HG02610 (cell line): ENCODE measurements around the gene GRM4.
"Not testable (repeated sequence)": the region's sequence is repeated elsewhere in the genome, so short reads cannot be mapped to it uniquely, and the experiment has no call there.

ENCODE experiments used
- ATAC-seq: cut with Tn5 transposase; IDR thresholded peaks from one replicate; pipeline ENCODE4 v1.9.1; 2021; ENCODE audit warnings: mild to moderate bottlenecking, moderate library complexity; ENCODE audit not compliant: unreplicated experiment

GRM4 gene

DNA sequence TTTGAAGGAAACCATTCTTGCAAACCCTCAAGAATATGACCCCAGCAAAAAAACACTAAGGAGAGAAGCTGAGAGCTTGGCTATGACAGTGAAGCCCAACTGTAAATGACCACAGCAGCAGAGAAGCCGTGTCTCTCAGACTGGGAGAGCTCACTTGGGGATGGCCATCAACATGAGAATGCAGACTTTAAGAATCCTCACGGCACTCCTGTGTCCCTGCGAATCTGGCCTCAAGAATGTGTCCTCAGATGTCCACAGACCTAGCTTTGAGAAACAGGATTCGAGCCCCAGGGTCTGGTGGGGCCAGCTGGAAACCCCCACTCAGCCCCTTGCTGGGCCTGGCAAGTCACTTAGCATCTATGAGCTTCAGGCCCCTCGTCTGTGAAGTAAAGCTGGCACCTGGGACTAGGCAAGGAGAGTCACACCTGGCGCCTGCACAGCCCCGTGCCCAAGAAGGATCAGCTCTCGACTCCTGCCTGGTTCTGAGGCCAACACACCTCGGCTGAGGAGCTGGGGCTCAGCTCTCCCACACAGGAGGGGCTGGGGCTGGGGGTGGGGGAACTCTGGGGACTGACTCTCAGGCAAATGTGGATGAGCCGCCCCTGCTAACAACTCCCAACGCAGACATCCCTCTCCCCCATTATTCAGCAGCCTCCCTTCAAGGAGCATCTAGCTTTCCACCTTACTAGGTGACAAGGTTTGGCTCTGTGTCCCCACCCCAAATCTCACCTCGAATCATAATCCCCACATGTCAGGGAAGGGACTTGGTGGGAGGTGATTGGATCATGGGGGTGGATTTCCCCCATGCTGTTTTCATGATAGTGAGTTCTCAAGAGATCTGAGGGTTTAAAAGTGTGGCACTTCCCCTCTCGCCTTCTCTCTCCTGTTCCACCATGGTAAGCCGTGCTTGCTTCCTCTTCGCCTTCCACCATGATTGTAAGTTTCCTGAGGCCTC, 97.7 kb downstream of the GRM4 start:
- ATAC-seq = no peak

DNA sequence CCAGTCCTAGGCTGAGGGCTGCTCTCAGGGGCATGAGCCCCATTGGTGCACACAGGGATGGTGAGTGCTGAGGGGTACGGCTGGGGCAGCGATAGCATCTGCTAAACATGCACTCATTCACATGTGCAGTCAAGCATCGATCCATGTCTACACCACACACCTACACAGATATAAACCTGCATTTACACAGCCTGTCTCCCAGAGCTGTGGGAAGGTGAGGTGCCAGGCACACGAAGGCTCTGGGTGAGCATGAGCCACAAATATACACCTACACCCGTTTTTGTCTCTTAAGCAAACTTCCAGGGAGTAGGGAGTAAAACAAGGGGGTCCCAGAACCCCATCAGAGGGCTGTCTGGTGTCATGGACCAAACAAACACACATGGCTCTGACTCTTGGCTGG, 99.3 kb downstream of the GRM4 start:
- ATAC-seq = no peak

DNA sequence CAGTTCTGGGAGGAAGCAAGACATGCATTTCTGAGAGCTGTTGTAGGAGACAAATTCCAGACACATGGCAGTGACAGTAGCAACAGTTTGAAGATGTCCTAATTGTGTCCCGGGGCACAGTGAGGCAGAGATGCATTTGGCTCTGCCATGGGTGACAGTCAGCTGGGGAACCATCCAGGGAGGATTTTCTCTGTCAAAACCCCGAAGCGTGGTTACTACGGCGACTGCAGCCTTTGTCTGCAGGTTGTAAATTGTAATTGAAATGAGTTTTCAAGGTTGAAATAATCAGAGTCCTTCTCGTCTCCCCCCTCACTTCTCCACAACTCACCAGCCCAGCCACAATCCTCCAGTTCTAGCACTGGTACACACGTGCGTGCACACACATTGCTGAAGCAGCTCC, 100.1 kb downstream of the GRM4 start:
- ATAC-seq = no peak

DNA sequence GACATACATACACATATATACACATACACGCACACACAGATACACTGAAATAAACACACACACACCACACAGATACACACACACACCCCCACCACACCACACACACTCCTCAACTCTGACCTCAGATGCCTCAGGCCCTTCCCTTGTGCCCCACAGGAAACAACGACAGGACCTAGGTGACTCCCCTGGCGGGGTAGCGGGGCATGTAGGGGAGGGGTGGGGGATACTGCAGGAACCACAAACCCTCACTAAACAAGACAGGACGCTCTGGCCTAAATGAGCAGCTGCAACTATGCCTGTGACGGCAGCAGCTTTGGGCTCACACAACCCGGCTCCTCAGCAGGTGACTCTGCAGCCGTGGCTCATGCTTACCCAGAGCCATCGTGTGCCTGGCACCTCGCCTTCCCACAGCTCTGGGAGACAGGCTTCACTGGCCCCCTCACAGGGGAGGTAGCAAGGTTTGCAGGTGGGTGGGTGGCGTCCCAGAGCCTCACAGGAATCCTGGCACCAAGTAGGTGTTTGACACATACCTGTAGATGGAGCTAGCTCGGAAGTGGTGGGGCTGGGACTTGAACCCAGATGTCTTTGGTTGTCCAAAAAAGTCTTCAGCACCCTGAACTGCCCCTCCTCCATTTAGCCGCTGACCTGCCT, 100.8 kb downstream of the GRM4 start:
- ATAC-seq = no peak

DNA sequence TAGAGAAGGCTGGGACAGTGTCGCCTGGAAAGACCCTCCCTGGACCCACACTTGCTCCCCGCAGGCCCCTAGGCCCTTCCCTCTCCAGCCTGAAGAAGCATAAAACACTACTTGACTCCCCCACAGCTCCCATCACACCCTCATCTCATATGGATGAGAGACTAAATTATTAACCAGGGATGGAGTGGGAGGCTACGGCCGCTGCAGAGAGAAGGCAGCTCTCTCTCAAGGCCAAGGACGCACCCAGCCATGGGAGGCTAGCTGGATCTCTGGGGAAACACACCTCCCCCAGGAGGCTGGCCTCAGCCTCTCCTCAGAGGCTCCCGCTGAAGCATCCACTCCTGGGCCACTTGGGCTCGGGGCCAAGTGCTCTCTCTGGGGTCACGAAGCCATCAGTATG, 102.5 kb downstream of the GRM4 start:
- no peak for ATAC-seq

DNA sequence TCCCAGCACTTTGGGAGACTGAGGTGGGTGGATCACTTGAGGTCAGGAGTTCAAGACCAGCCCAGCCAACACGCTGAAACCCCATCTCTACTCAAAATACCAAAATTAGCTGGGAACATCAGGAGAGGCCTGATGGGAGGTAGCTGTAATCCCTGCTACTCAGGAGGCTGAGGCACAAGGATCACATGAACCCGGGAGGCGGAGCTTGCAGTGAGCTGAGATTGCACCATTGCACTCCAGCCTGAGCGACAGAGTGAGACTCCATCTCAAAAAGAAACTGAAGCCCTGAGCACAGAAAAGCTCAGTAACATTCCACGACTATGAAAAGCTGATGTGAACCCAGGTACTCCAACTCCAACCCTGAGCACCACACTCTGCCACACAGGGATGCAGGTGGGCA, 103.9 kb downstream of the GRM4 start:
- not testable (repeated sequence) for ATAC-seq

DNA sequence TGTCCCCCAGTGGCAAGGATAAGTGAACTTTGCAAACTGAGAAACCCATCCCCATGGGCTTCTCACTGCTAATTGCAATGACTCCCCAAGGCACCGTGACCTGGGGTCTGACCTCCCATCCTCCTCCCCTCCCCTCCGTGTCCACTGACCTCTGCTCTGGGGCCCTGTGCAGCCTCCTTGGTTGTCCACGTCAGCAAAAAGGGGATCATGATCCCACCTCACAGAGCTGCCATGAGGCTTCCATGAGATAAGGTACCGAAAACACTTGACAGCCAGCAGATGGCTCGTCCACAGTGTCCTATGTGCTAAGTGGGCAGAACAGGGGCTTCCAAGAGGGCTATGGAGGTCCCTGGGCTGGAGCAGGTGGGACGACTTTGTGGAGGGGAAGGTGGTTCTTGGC, 104.5 kb downstream of the GRM4 start:
- ATAC-seq = no peak

DNA sequence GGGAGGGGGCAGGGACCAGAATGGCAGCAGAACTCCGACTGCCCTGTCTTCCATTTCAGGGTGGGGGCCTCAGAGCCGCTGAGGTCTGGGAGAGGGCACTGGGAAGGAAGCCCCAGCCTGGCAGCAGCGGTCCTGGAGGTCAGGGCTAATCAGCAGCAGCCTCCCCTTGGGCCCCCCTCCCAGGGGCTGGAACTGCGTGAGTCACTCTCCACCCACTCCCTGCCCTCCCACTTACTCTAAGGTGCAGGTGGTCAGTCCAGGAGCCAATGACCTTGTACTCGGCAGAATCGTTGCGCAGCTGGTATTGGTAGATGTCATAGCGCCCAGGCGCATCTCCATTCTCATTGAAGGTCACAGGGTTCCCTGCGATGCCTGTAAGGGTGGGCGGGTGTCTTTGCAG, 105.9 kb downstream of the GRM4 start:
- ATAC-seq = no peak

DNA sequence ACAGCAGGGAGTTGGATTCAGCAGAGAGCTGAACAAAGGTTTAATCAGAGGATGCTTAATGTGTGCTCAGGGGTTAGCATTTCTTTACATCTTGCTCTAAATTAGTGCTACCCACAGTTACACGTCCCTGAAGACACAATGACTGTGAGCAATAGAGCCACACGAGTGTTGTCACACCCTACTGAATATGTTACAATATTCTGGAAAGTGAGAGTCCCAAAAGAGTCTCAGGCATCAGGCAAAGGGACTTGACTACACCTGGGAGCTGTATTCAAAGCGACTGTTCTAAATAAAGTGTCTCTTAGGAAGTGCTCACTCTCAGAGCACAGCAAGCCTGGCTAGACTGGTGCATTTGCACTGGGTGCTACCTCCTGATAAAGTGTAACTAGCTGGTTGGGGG, 108.7 kb downstream of the GRM4 start:
- ATAC-seq = no peak

DNA sequence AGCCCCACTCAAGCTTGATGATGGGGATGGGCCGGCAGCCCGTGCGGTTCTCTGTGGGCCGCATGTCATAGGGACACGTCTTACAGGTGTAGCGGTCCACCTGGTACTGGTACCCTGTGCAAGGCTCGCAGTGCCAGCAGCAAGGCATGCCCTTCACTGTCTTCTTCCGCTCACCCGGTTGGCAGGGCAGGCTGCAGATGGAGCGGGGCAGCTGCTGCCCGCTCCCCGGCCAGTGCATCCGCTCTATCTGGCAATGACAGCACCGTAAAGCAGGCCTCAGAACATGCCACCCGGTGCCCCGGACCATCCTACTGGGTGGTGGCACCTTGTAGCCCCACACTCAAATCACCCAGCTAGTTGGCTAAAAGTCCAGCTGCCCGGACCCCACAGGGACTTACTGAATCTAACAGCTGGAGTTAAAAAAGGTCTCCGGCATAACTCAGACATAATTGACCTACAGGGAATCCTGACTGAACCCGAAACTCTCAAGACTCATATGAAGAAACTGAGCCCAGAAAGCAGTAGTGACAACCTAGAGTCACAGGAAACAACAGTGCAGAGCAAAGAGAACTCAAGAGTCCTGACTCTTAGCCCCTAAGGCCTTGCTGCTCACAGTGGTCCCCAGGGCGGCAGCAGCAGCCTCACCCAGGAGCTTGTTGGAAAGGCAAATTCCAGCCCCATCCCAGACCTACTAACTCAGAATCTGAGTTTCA, 109.4 kb downstream of the GRM4 start:
- no peak for ATAC-seq

DNA sequence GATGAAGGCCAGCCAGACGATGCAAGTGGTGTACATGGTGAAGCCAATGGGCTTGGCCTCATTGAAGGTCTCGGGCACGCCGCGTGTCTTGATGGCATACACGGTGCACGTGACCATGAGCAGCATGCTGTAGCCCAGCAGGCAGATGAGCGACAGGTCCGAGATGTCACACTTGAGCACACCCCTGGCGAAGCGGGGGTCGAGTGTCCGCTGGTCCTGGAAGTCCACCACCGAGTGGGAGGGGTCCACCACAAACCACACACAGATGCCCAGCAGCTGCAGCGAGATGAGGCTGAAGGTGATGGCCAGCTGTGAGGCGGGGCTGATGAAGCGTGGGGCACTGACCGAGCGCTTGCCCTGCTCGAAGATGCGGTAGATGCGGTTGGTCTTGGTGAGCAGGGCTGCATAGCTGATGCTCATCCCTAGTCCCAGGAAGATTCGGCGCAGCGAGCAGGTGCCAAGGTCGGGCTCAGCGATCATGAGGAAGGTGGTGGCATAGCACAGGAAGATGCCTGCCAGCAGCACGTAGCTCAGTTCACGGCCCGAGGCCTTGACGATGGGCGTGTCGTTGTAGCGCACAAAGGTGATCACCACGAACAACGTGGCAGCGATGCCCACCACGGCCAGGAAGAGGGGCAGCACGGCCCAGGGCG, 110.1 kb downstream of the GRM4 start:
- ATAC-seq = no peak

DNA sequence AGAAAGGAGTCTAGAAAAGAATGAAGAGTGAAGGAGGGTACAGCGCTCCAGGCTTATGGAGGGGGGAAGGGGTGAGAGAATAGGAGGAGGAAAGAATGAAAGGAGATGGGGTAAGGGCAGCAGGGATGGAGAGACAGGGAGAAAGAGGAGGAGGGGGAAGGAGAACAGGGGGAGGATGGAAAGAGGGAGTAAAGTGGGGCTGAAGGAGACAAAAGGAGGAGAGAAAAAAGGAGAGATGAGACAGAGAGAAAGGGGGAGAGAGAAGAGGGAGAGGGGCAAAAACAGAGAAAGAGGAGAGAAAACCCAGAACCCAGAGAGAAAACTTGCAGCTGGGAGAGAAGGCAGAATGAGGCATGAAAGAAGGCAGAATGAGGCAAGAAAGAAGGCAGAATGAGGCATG, 110.7 kb downstream of the GRM4 start:
- no peak for ATAC-seq

DNA sequence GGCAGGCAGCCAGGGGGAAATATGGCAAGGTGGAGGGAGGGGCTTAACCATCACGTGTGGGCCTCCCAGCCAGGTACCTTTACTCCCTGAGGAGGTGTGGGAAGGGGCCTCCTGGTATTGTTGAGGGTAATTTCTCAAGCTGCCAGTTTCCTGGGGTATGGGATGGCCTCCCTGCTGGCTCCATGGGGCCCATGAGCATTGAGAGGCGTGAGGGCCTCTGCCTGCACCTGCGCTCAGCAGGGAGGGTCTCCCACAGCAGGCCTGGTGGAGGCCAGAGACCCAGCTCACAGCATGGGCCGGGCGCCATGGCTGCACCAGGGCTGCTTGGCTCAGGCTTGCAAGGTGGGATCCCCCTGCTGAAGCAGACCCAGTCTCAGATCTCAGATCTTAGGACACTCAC, 113.0 kb downstream of the GRM4 start:
- no peak for ATAC-seq

DNA sequence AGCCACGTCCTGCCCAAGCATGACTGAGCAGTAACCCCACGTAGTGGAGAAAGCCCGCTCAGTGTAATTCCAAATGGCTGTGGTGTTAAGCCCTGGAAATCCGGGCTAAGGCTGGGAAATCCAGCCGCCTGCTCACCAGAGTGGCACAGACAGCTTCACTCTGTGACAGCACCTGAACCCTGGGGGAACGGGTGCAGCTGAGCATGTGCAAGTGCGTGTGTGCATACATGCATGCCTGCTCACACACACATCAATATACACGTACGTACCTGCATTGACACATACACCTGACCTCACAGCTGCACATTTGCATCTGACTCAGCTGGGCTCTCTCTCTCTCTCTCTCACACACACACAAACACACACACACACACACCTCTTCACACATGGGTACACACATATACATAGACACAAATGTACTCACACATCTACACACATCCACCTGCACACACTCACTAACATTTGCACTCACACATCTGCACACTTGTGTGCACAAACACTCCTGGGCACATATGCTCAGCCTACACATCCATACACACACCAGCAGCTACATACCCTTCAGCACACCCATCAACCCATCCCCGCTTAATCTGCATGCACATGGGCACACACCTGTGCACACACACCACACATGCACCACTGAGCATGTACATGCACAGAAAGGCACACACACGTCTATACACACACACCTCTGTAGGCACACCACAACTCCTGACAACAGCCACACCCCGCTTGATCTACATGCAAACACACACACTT, 114.1 kb downstream of the GRM4 start:
- no peak for ATAC-seq

DNA sequence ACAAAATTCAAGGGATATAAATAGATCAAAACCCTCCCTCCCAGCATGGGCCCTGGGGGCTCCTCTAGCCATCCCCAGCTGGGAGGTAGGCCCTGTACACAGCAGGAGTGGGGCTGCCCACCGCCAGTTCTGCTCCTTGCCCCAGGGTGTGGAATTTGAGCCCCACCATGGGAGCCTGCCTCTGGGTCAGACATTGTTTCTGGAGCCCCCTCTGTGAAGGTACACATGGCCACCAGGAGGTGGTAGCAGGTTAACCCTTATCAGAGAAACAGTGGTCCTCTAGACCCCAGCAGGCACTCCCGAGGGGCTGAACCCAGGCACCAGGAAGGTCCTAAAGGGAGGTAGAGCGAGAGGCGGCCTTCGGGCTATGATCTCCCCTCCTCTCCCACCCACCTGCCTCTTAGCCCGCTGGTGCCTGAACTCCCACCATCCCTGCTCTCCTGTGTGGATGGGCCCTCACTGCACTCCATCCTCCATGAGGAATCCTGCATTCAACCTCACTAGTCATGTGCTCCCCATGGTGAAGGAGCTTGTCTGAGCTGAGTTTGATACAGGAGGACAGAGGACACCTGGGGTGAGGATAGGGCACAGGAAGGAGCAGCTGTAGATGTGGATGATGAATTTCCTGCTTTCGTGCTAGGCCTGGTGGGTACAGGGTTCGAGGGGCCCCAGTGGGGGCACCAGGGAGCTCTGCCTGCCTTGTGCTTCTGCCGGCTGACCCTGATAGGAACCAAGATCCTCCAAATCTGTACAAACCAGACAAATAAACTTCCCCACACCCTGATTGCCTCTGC, 114.9 kb downstream of the GRM4 start:
- no peak for ATAC-seq

DNA sequence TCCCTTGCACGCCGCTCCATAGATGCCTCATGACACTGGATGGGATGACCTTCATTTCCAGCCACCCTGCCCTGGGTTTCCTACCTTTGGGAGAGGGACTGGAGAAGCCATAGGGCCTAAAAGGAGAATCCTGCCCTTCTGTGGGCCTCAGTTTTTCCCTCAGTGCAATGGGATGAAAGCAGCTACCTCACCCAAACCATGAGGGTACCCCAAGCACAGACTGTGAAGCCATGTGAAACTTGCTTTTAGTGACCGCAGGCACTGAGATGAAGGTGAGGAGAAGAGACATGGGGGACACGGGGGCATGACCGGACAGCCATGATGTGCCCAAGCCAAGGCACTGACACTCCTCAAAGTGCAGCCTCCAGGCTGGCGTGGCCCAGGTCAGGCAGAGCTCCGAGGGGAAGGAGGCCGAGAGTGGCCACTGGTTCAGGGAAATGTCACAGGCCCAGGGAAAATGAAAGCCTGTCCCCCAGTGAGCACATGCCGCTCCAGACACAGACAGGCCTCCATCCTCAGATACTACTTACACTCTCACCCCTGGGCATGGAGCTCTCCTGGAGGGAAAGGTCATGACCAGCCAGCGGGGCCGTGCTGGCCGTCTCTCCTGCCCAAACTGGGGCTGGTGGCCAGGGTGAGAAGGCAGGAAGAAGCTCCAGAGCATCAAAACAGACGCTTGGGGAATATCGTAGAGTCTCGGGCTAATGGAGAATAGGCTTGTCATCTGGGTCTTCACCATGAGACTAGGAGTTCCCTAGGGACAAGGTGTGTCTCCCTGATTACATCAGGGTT, 116.2 kb downstream of the GRM4 start:
- no peak for ATAC-seq

DNA sequence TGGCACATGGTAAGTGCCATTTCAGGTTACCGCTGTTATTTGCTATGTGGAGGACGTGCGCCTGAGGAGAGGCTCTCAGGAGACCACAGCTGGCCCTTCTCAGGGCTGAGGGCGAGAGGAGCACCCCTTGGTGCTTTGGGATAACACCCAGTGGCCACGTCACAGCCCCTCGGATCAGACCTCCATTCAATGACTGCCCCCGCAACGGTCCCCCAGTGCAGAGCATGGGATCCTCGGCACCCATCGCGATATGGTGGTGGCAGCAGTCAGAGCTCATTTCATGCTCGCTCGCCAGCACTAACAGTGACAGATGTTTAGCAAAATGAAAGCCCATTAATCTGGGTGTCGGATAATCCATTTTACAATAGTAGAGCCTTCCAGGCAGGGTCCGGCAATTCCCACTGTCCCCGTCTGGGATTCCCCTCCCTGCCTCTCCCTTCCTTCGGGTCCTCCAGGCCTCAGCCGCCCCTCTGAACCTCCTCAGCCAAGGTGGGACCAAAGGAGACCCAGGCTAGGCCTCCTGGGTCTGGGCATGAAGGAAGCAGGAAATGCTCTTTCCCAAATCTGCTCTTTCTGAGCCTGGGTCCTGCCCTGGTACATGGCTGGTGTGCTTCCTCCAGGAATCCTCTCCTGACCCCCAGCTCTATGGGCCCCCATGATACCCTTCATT, 117.1 kb downstream of the GRM4 start:
- no peak for ATAC-seq

DNA sequence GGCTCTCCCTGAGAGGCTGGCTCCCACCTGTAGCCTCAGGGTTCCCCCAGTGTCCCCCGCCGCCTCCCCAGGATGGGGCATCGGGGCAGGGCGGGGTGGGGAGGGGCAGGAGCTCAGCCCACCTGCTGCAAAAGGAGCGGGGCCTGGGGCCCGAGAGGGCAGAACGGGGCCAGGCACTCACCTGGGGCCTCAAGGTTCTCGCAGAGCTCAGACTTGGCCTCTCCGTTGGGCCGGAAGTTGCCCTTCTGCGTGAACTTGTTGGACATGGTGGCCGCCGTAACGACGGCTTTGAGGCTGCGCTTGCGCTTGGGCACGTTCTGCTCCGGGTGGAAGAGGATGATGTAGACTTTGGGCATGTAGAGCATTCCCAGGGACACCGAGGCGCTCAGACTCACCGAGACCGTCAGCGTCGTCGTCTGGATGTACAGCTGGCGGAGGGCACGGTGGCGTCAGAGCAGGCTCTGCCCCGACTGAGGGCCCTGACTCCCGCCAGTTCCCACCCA, 117.9 kb downstream of the GRM4 start:
- no peak for ATAC-seq
